Gastroesophageal sphincter (tissue), 4 donors: ENCODE results near the gene ABCC10. TPM values are rescaled to one million over a fixed set of nuclear protein-coding genes. Genes with fewer than 3 reads are reported as not detected.

Experiments used
- ATAC-seq: fragments of 150-250 bp; one replicate; pipeline ENCODE4 v1.9.1; 2016; ENCODE audit warnings: mild to moderate bottlenecking, moderate library complexity
- H3K27ac ChIP-seq, 4 donors: fragments of 200-600 bp; sonication (generic) in 3 of 4; 1 replicate in 3 of 4; 2 replicates in 1 of 4; pipeline ENCODE4 v1.5.1; 2016 to 2019
- H3K27me3 ChIP-seq: fragments of 200-600 bp; sonication (generic); one replicate; pipeline ENCODE4 v1.5.1; 2019
- H3K36me3 ChIP-seq, 2 donors: fragments of 200-600 bp; sonication (generic); one replicate each; pipeline ENCODE4 v1.5.1; 2019; ENCODE audit warnings: control low read depth in 1 of 2
- H3K4me1 ChIP-seq, 3 donors: fragments of 200-600 bp; sonication (generic); 1 replicate in 2 of 3; 2 replicates in 1 of 3; pipeline ENCODE4 v1.5.1; 2016 to 2019; ENCODE audit warnings: control low read depth in 2 of 3
- H3K4me3 ChIP-seq, 2 donors: fragments of 200-600 bp; sonication (generic); one replicate each; pipeline ENCODE4 v1.5.1; 2019; ENCODE audit warnings: mild to moderate bottlenecking in 1 of 2, moderate library complexity in 1 of 2
- H3K9me3 ChIP-seq, 3 donors: fragments of 200-600 bp; sonication (generic); one replicate each; pipeline ENCODE4 v1.5.1; 2017 to 2019; ENCODE audit warnings: control low read depth in 2 of 3
- CTCF ChIP-seq, 4 experiments: fragments of 200-600 bp in 2 of 4; fragments of 450-650 bp in 2 of 4; sonication (generic) in 1 of 4; IDR thresholded peaks; one replicate each; pipeline ENCODE4 v1.5.1; 2017 to 2019; ENCODE audit warnings: antibody characterized with exemption in 4 of 4, mild to moderate bottlenecking in 2 of 4, moderate library complexity in 2 of 4
- EP300 ChIP-seq: sonication (generic); formaldehyde crosslinking; IDR thresholded peaks from one replicate; pipeline ENCODE4 v1.6.1; 2017; ENCODE audit warnings: antibody characterized with exemption, mild to moderate bottlenecking
- POLR2A ChIP-seq, 2 donors: fragments of 450-650 bp; IDR thresholded peaks; one replicate each; pipeline ENCODE4 v1.6.1; 2017; ENCODE audit warnings: antibody characterized with exemption in 2 of 2, mild to moderate bottlenecking in 2 of 2, moderate library complexity in 1 of 2
- POLR2AphosphoS5 ChIP-seq: sonication (generic); formaldehyde crosslinking; IDR thresholded peaks from one replicate; pipeline ENCODE4 v1.6.1; 2017; ENCODE audit warnings: antibody characterized with exemption
- WGBS, 2 donors: methylation state at CpG; one replicate each; pipeline ENCODE4 v1.1.5; 2018; ENCODE audit warnings: low coverage in 1 of 2; 5-methylcytosine and 5-hydroxymethylcytosine counted together
- total RNA-seq, 4 donors: library from RNA; depleted of rRNA; stranded (reverse); fragments of >200 nt; gene quantifications; one replicate each; pipeline ENCODE4 v1.1.0, GENCODE V29; 2016

Gene ABCC10
- total RNA-seq, 4 donors from 2014 or later: 7.1 to 19.4 (median 10.2) TPM

GRCh38 chr6:43445576-43445975, 18.2 kb downstream of the ABCC10 start:
- Histone ChIP-seq H3K9me3 (no peaks in the 10 kb centered on the region), H3K4me1 (no peaks in the 10 kb centered on the region), H3K27me3 (no peaks in the 10 kb centered on the region), H3K4me3 (no peak overlapping the region), H3K27ac (no peak overlapping the region), H3K36me3 (peaks cover 0 to 100% of the 10 kb centered on the region in 2 donors)
- no peak for ATAC-seq
- no peak for TF ChIP-seq CTCF (IDR thresholded peaks at IDR 0.05)
- TF ChIP-seq EP300: no peak
- TF ChIP-seq POLR2AphosphoS5: no peak
- no peak for TF ChIP-seq POLR2A (IDR thresholded peaks at IDR 0.05)
- 76% methylated on average over 9 of the region's 16 CpGs; no CpG with 5 or more reads in 1 of the 2 donors for WGBS, 2 donors

- H3K27ac ChIP-seq: no peak overlapping the region
- TF ChIP-seq POLR2A (IDR thresholded peaks at IDR 0.05) (no peak), EP300 (no peak), POLR2AphosphoS5 (no peak), CTCF (IDR thresholded peaks at IDR 0.05) (no peak)
- 100% methylated on average over 1 of the region's 16 CpGs; no CpG with 5 or more reads in 1 of the 2 donors for WGBS, 2 donors
- no peak for ATAC-seq
- no peaks in the 10 kb centered on the region for H3K27me3 ChIP-seq
- no peak overlapping the region for H3K4me3 ChIP-seq
- H3K4me1 ChIP-seq: no peaks in the 10 kb centered on the region
- peaks cover 0 to 100% of the 10 kb centered on the region in 2 donors for H3K36me3 ChIP-seq
- no peaks in the 10 kb centered on the region for H3K9me3 ChIP-seq
These were observed 20.3 kb downstream of the ABCC10 start for GRCh38 chr6:43447604-43448003.

- peaks cover 0 to 96% of the 10 kb centered on the region in 2 donors for H3K36me3 ChIP-seq
- H3K4me3 ChIP-seq: no peak overlapping the region
- no peak for ATAC-seq
- 93% methylated on average over 2 of the region's 4 CpGs; no CpG with 5 or more reads in 1 of the 2 donors for WGBS, 2 donors
- H3K27ac ChIP-seq: no peak overlapping the region
- no peak for TF ChIP-seq POLR2A (IDR thresholded peaks at IDR 0.05)
- TF ChIP-seq EP300: no peak
- TF ChIP-seq CTCF (IDR thresholded peaks at IDR 0.05): no peak
- TF ChIP-seq POLR2AphosphoS5: no peak
- H3K4me1 ChIP-seq: no peaks in the 10 kb centered on the region
- H3K9me3 ChIP-seq: no peaks in the 10 kb centered on the region
- H3K27me3 ChIP-seq: no peaks in the 10 kb centered on the region
These were observed 21.6 kb downstream of the ABCC10 start for GRCh38 chr6:43448916-43449315.

- Histone ChIP-seq H3K36me3 (peaks cover 0 to 78% of the 10 kb centered on the region in 2 donors), H3K27me3 (peaks cover 16% of the 10 kb centered on the region), H3K27ac (no peak overlapping the region), H3K9me3 (peaks cover 0 to 10% (median 0%) of the 10 kb centered on the region in 3 donors), H3K4me3 (no peak overlapping the region), H3K4me1 (peaks cover 0 to 17% (median 3%) of the 10 kb centered on the region in 3 donors)
- TF ChIP-seq EP300: no peak
- TF ChIP-seq POLR2A (IDR thresholded peaks at IDR 0.05): no peak
- ATAC-seq: no peak
- 90 to 100% methylated on average over 1 to 2 of the region's 13 CpGs for WGBS, 2 donors
These were observed 23.4 kb downstream of the ABCC10 start for GRCh38 chr6:43450699-43451131.

- Histone ChIP-seq H3K4me3 (no peak overlapping the region), H3K36me3 (peaks cover 0 to 72% of the 10 kb centered on the region in 2 donors), H3K27ac (no peak overlapping the region), H3K4me1 (peaks cover 0 to 22% (median 4%) of the 10 kb centered on the region in 3 donors), H3K9me3 (peaks cover 0 to 10% (median 0%) of the 10 kb centered on the region in 3 donors), H3K27me3 (peaks cover 22% of the 10 kb centered on the region)
- ATAC-seq: no peak
- WGBS, 2 donors: 33 to 90% methylated on average over 1 to 2 of the region's 4 CpGs
- TF ChIP-seq POLR2AphosphoS5 (no peak), POLR2A (IDR thresholded peaks at IDR 0.05) (no peak), EP300 (no peak), CTCF (IDR thresholded peaks at IDR 0.05) (no peak)
These were observed 24.0 kb downstream of the ABCC10 start for GRCh38 chr6:43451348-43451747.
